Measurements from ENCODE around the gene TMED7. TPM values are rescaled to one million over a fixed set of nuclear protein-coding genes. Genes with fewer than 3 reads are reported as not detected.

Gene TMED7
- total and polyA plus RNA-seq, 4 donors = 43.4 to 140 (median 65.8) TPM

GRCh38 chr5:115657881-115658233 is 32.0 kb upstream of the TMED7 start:
- Histone ChIP-seq H3K36me3 (ENCODE audit: control insufficient read depth in 4 of 4, insufficient read depth in 3 of 4, low read depth in 1 of 4, low read length in 3 of 4) (no peaks in the 10 kb centered on the region), H3K4me1 (ENCODE audit: control insufficient read depth in 4 of 4, insufficient read depth in 4 of 4, low read length in 3 of 4) (no peaks in the 10 kb centered on the region), H3K27me3 (ENCODE audit: control insufficient read depth in 4 of 4, insufficient read depth in 4 of 4, low read length in 3 of 4) (no peaks in the 10 kb centered on the region), H3K9ac (ENCODE audit: low read depth in 1 of 2, low read length in 2 of 2) (no peak overlapping the region), H3K9me3 (ENCODE audit: control insufficient read depth in 4 of 4, low read length in 3 of 4) (no peaks in the 10 kb centered on the region), H3K27ac (ENCODE audit: low read depth in 1 of 2, low read length in 2 of 2) (no peak overlapping the region), H3K4me3 (ENCODE audit: low read depth in 1 of 3, low read length in 3 of 3) (peak overlapping the region in 1 of 3 donors; percentile 48)
- DNase-seq (ENCODE audit: low spot score) = no peak
- TF ChIP-seq RXRA (IDR thresholded peaks at IDR 0.05) = no peak
- TF ChIP-seq SP1 (IDR thresholded peaks at IDR 0.05) = no peak
- no peak for TF ChIP-seq GABPA (IDR thresholded peaks at IDR 0.05 in 1 of 2, conservative IDR thresholded peaks at IDR 0.05 in 1 of 2)
- no peak for TF ChIP-seq FOXA2 (IDR thresholded peaks at IDR 0.05)
- no peak for TF ChIP-seq NR2F2 (IDR thresholded peaks at IDR 0.05)
- no peak for TF ChIP-seq TAF1 (conservative IDR thresholded peaks at IDR 0.05)
- TF ChIP-seq RAD21 (IDR thresholded peaks at IDR 0.05) = no peak
- TF ChIP-seq HNF4A (conservative IDR thresholded peaks at IDR 0.05) = no peak
- TF ChIP-seq ATF3 (IDR thresholded peaks at IDR 0.05) = no peak
- no peak for TF ChIP-seq HNF4G (IDR thresholded peaks at IDR 0.05)
- TF ChIP-seq YY1 (IDR thresholded peaks at IDR 0.05) = no peak
- no peak for TF ChIP-seq FOXA1 (IDR thresholded peaks at IDR 0.05)
- no peak for TF ChIP-seq CTCF (IDR thresholded peaks at IDR 0.05; ENCODE audit: low read depth, low read length, missing input control)
- TF ChIP-seq REST (IDR thresholded peaks at IDR 0.05) = no peak
- no peak for TF ChIP-seq MAX (IDR thresholded peaks at IDR 0.05)
- no peak for TF ChIP-seq EGR1 (IDR thresholded peaks at IDR 0.05; ENCODE audit: low read depth in 2 of 2)
- TF ChIP-seq ZBTB33 (IDR thresholded peaks at IDR 0.05) = no peak
- 90% methylated on average over 2 of the region's 2 CpGs for WGBS
